A673 (cell line): ENCODE results near the gene OMP. TPM values are rescaled to one million over a fixed set of nuclear protein-coding genes. Genes with fewer than 3 reads are reported as not detected.

Experiments
- BruUV-seq: library from RNA; stranded (reverse); fragments of 400-500 nt; replicated peaks from 2 replicates; lab custom pipeline; 2021; lab: Mats Ljungman, UMichigan
- CTCF ChIA-PET: fragments of 300-600 bp; sonication (Branson Sonifier 250); formaldehyde crosslinking; loops from one replicate; lab custom pipeline; 2022; ENCODE audit warnings: antibody characterized with exemption; lab: Charles Lee
- POLR2A ChIA-PET: fragments of 300-600 bp; sonication (Branson Sonifier 250); formaldehyde crosslinking; loops from one replicate; lab custom pipeline; 2022; ENCODE audit warnings: antibody characterized with exemption; ENCODE audit not compliant: low non-redundant PET; lab: Charles Lee
- DNase-seq: peaks from one replicate; pipeline ENCODE4 v3.0.0-alpha.2; 2015; ENCODE audit warnings: low spot score
- H3K27ac ChIP-seq: fragments of 200-600 bp; sonication (generic); 2 replicates; pipeline ENCODE4 v1.5.1; 2016; ENCODE audit warnings: mixed run types, low read depth, mild to moderate bottlenecking, mixed read lengths, antibody characterized with exemption, low read length; ENCODE audit not compliant: poor library complexity, severe bottlenecking
- H3K27me3 ChIP-seq: fragments of 200-600 bp; sonication (generic); replicated peaks from 2 replicates; pipeline ENCODE4 v1.6.1; 2017; ENCODE audit warnings: mixed run types, low read depth, mild to moderate bottlenecking, mixed read lengths, antibody characterized with exemption, low read length; ENCODE audit not compliant: insufficient read depth, poor library complexity
- H3K36me3 ChIP-seq: fragments of 200-600 bp; sonication (generic); 2 replicates; pipeline ENCODE4 v1.6.1; 2016; ENCODE audit warnings: mixed run types, mild to moderate bottlenecking, mixed read lengths, antibody characterized with exemption, low read length; ENCODE audit not compliant: insufficient read depth, poor library complexity, severe bottlenecking
- H3K4me1 ChIP-seq: fragments of 200-600 bp; sonication (generic); 2 replicates; pipeline ENCODE4 v1.6.1; 2017; ENCODE audit warnings: mixed run types, mild to moderate bottlenecking, mixed read lengths, antibody characterized with exemption, low read length; ENCODE audit not compliant: insufficient read depth, poor library complexity, severe bottlenecking
- H3K4me3 ChIP-seq: fragments of 200-600 bp; sonication (generic); 2 replicates; pipeline ENCODE4 v1.5.1; 2016; ENCODE audit warnings: low read depth, mixed run types, mild to moderate bottlenecking, mixed read lengths, low read length; ENCODE audit not compliant: poor library complexity, severe bottlenecking
- H3K9me3 ChIP-seq: fragments of 200-600 bp; sonication (generic); 2 replicates; pipeline ENCODE4 v1.6.1; 2016; ENCODE audit warnings: mixed run types, low read depth, mild to moderate bottlenecking, mixed read lengths, antibody characterized with exemption, low read length; ENCODE audit not compliant: poor library complexity, severe bottlenecking
- CTCF ChIP-seq: fragments of 300-800, 200-600 bp; sonication (generic); conservative IDR thresholded peaks from 2 replicates; pipeline ENCODE4 v1.5.1; 2017; ENCODE audit warnings: low read depth, mild to moderate bottlenecking, antibody characterized with exemption, low read length, moderate library complexity, mixed read lengths
- EZH2 ChIP-seq: fragments of 200-600 bp; sonication (generic); IDR thresholded peaks from 2 replicates; pipeline ENCODE4 v1.6.1; 2017; ENCODE audit warnings: borderline replicate concordance, low read depth, mild to moderate bottlenecking, mixed read lengths, antibody characterized with exemption, low read length; ENCODE audit not compliant: poor library complexity, severe bottlenecking
- intact Hi-C: fragments of 100-400 bp; cut with micrococcal nuclease; formaldehyde crosslinking; loops from one replicate; pipeline ENCODE4 v1.10.0; 2022; ENCODE audit not compliant: unreplicated experiment
- total RNA-seq: library from RNA; stranded (reverse); gene quantifications from 2 replicates; pipeline ENCODE4 v1.2.3, GENCODE V29; 2021

Gene OMP
- total RNA-seq, 1 experiment from 2014 or later, result not detected

- H3K27ac ChIP-seq, result no peak overlapping the region
- no peaks in the 10 kb centered on the region for H3K36me3 ChIP-seq
- DNase-seq, result no peak
- H3K4me1 ChIP-seq, result no peaks in the 10 kb centered on the region
- POLR2A ChIA-PET, result no interaction called here
- H3K9me3 ChIP-seq, result no peaks in the 10 kb centered on the region
- no peaks in the 10 kb centered on the region for H3K27me3 ChIP-seq
- intact Hi-C loops, result no loop called here
- no TSS peak for BruUV-seq
- TF ChIP-seq EZH2 (no peak), CTCF (no peak)
- no peak overlapping the region for H3K4me3 ChIP-seq
- CTCF ChIA-PET, result no interaction called here
Observed at GRCh38 chr11:77071671-77072605, 30.7 kb upstream of the OMP start.

- no TSS peak for BruUV-seq
- no peaks in the 10 kb centered on the region for H3K36me3 ChIP-seq
- H3K4me3 ChIP-seq, result no peak overlapping the region
- H3K4me1 ChIP-seq, result no peaks in the 10 kb centered on the region
- POLR2A ChIA-PET, result no interaction called here
- no peaks in the 10 kb centered on the region for H3K27me3 ChIP-seq
- H3K27ac ChIP-seq, result no peak overlapping the region
- H3K9me3 ChIP-seq, result no peaks in the 10 kb centered on the region
- intact Hi-C loops, result no loop called here
- TF ChIP-seq CTCF, result no peak
- TF ChIP-seq EZH2, result no peak
- CTCF ChIA-PET, result no interaction called here
- DNase-seq, result no peak
Observed at GRCh38 chr11:77072851-77073327, 29.8 kb upstream of the OMP start.

- Histone ChIP-seq H3K4me1 (no peaks in the 10 kb centered on the region), H3K27ac (no peak overlapping the region), H3K9me3 (no peaks in the 10 kb centered on the region), H3K4me3 (no peak overlapping the region), H3K27me3 (no peaks in the 10 kb centered on the region), H3K36me3 (no peaks in the 10 kb centered on the region)
- DNase-seq, result peak; percentile 21
- ChIA-PET CTCF (no interaction called here), POLR2A (no interaction called here)
- intact Hi-C loops, result no loop called here
- BruUV-seq, result no TSS peak
- TF ChIP-seq EZH2 (no peak), CTCF (no peak)
Observed at GRCh38 chr11:77073328-77074001, 29.2 kb upstream of the OMP start.
